Erythroblast (primary cell): ENCODE data around the gene ITPK1.
A peak's percentile ranks its signal among the peaks of the same experiment; 100 is the strongest.
"Not testable (repeated sequence)": the region's sequence is repeated elsewhere in the genome, so short reads cannot be mapped to it uniquely, and the experiment has no call there.

Source experiments
- DNase-seq, 2 experiments: peaks; one replicate each; lab custom pipeline; 2025; lab: John Stamatoyannopoulos, UW
- GATA1 ChIP-seq: IDR thresholded peaks from 2 replicates; pipeline ENCODE4 v1.6.1; 2011; ENCODE audit warnings: low read depth, mild to moderate bottlenecking, control low read depth, low read length, moderate library complexity
- POLR2A ChIP-seq: IDR thresholded peaks from 2 replicates; pipeline ENCODE4 v1.6.1; 2011; ENCODE audit warnings: mild to moderate bottlenecking, low read length

The ITPK1 gene

GRCh38 chr14:93116676-93117200, 1.0 kb upstream of the ITPK1 start:
- peak in 1 of 2 experiments; percentile 49 for DNase-seq
- no peak for TF ChIP-seq GATA1
- TF ChIP-seq POLR2A, result no peak

- TF ChIP-seq POLR2A, result no peak
- no peak for TF ChIP-seq GATA1
- peak; percentile 89 to 94 for DNase-seq
Measured at GRCh38 chr14:93115069-93115820, 480 bp downstream of the ITPK1 start.

DNA sequence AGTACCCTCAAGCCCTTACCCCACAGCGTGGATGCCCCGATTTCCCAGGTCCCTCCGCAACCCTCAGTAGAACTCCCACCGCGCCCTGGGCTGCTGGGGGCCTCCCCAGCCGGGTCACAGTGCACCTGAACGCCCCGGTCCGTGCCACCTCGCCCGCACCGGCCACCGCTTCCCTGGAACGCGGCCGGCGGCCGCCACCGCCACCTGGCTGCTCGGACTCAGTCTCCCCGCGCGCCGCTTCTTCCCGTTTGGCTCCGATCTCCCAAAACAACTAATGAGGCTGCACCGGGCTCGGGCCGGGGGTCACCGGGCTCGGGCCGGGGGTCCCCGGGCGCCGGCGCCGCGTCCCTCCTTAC, 1.0 kb downstream of the ITPK1 start:
- peak in 1 of 2 experiments; percentile 49 for DNase-seq
- no peak for TF ChIP-seq POLR2A
- TF ChIP-seq GATA1, result no peak

DNA sequence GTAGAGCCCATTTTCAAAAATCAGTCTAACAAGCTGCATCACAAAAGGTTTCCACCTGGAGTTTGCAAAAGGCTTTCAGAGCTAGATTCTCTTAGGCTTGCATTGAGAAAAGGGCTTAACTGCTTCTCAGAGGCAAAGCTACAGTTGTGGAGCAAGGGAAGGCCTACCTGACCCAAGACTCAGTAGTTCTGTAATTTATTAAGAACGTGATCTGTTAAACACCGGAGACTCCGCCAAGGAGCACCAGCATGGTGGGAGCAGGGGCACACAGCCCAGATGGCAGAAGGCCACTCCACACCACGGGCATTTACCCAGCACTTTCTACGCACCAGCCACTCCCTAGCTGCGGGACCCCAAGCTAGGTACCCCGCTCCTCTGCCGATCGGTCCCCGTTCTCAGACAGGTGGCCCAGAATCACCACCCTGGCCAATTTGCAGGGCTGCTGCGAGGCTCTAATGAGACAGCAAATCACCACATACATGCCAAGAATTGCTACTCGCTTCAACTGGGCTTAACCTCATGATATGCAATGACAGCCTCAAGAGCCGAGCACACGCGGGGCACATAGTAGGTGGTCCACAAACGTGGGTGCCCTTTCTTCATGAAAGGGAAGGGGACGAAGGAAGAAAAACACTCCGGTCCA, 1.5 kb downstream of the ITPK1 start:
- TF ChIP-seq POLR2A (no peak), GATA1 (no peak)
- peak; percentile 36 to 46 for DNase-seq

- TF ChIP-seq POLR2A, result no peak
- TF ChIP-seq GATA1, result no peak
- no peak for DNase-seq
Measured at GRCh38 chr14:93113678-93114067, 2.1 kb downstream of the ITPK1 start.

DNA sequence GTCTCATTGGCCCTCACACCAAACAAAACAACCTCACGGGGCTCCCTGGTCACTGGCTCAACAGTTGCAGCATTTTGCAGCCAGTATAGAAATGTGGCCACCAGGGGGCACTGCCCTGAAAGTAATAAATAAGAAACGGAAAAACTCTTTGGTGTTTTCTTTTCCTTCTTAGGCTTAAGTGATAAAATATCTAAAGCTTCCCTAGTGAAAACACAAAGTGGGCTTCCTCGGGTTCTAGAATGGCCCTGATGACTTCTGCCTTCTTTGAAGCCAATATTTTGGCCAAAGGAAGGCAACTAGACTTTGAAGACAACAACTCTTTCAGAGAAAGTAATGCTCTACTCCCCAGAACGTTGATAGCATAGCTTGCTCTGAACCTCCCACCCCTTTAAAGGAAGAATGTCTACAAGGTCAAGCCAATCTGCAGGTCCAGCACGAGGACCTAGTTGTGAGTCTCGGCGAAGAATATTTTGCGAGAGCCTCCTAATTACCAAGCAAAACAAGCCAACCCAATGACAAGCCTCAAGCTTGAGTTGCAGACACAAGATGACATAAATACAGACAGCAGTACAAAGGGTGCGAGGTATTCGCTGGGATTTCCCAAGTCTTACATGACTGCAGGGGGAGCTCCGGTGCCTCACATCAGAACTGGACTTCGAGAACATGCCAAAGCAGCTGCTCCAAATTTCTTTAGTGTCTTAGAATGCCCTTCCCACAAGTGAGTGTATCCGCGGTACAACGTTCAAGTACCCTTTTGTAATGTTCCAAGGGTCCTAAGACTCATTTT, 2.6 kb downstream of the ITPK1 start:
- peak; percentile 86 to 91 for DNase-seq
- no peak for TF ChIP-seq POLR2A
- TF ChIP-seq GATA1, result no peak

DNA sequence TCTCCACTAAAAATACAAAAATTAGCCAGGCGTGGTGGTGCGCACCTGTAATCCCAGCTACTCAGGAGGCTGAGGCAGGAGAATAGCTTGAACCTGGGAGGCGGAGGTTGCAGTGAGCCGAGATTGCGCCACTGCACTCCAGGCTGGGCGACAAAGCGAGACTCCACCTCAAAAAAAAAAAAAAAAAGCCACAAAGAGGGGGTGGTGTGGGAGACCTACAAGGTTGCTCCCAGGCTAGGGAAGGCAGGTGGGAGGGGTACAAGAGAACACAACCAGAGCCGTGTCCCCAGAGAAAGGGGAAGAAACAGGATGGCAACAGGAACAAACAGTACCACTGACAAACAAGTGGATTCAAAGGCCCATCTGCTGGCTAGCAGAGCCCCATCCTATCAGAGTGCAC, 4.2 kb downstream of the ITPK1 start:
- DNase-seq, result not testable (repeated sequence)

GRCh38 chr14:93110856-93111419, 4.8 kb downstream of the ITPK1 start:
- TF ChIP-seq GATA1, result no peak
- TF ChIP-seq POLR2A, result no peak
- DNase-seq, result no peak

DNA sequence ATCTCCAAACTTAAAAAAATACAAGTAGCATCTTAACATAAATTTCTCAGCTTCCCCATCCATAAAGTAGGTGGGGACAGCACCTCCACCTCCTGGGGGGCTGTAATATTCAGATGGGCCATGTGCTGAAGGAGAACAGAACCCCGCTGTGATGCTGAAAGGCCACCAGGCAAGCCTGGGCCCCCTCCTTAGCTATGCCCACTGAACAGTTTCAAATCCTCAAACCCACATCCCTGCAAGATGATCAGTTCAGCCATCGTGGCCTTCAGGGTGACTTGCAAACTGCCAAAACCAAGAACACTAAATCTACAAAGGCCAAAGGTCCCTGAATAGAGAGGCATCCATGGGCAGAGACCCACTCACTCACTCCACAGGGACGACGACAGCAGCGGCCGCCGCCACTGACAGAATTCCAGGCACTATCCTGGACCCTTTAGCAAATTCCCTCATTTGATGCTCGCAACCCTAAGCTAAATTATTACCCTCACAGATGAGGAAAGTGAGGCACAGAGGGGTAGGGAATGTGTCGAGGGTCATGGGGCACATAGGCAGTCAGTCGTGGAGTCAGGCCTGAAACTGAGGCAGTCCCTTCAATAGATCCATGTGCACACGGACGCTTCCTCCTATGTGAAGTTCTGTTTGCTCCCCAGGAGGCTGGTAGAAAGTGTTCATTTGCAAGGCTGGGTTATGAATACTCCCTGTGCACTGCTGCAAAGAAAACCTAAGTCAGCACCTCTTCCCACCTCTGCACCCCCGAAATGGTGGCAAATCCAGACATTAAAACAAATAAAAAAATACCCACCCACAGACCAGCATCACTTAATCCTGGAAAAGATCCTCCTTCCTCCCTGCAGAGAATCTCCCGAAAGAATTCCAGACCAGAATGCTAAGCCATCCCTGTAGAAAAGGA, 5.9 kb downstream of the ITPK1 start:
- no peak for DNase-seq
- TF ChIP-seq GATA1 (no peak), POLR2A (no peak)

DNA sequence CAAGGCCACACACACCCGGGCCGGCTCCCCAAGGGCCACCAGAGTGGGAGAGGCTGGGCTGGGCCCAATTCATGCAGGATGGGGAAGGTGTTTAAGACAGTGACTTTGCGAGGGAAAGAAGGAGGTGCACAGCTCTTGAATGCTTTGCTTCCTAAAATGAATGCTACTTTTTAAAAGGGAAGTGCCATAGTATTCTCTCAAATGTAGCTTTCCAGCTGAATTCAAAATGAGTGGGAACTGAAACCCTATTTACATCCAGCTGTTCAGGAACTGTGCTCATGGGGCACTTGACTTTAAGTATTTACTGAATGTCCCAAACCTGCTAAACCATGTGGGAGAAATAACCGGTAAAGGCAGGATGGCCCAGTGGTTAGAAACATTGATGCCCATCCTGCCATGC, 7.6 kb downstream of the ITPK1 start:
- no peak for DNase-seq
- TF ChIP-seq POLR2A (no peak), GATA1 (no peak)

- no peak for DNase-seq
- no peak for TF ChIP-seq POLR2A
- no peak for TF ChIP-seq GATA1
Measured at GRCh38 chr14:93107453-93107852, 8.3 kb downstream of the ITPK1 start.

- TF ChIP-seq GATA1, result no peak
- TF ChIP-seq POLR2A, result no peak
- DNase-seq, result no peak
Measured at GRCh38 chr14:93106541-93107156, 9.1 kb downstream of the ITPK1 start.

DNA sequence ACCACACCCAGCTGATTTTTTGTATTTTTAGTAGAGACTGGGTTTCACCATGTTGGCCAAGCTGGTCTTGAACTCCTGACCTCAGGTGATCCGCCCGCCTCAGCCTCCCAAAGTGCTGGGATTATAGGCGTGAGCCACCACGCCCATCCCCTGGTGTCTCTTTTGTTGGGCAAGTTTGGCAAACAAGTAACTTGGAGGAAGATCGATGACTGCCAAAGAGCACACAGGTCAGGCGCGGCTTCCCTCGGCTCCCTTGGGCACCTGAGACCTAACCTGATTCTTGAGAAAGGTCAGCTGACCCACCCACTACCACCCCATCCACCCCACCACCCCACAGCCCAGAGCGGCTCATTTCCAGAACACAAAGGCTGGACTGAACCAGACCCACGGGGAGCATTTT, 9.9 kb downstream of the ITPK1 start:
- DNase-seq, result not testable (repeated sequence)
